Ramos (cell line): ENCODE measurements around the gene CAMK1D.
"Not testable (repeated sequence)": the region's sequence is repeated elsewhere in the genome, so short reads cannot be mapped to it uniquely, and the experiment has no call there.

Experiments
- in situ Hi-C: fragments of 300-500 bp; cut with MboI; formaldehyde crosslinking; loops from one replicate; pipeline ENCODE4 v1.14.3; 2022; ENCODE audit warnings: low sequenced_read_pairs; ENCODE audit not compliant: unreplicated experiment

CAMK1D gene

DNA sequence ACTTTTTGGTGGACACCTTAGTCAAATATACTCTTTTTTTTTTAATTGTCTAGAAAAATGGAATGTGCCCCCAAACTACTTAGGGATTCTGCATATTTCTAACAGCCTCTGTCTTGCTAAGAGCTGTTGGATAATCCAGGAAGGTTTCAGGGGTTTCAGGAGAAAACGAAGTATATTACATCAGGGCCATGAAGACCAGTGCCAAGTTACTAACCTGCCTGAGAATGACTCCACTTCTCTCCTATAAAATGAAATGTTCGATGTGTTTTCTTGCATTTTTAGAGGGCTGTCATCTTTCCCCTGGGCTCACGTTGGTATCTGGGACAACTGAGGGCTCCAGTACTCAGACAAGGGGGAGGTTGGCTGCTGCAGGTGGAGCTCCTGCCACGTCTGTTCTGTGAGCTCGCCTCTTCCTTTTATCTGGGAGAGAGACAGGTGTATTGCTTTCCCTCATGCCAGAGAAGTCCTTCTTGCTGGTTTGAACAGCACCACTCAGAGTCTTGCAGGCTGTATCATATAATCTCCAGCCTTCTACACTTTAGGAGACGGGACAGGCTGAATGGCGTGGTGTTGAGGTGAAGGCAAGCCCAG lies 71.3 kb downstream of the CAMK1D start:
- in situ Hi-C loops: no loop called here

DNA sequence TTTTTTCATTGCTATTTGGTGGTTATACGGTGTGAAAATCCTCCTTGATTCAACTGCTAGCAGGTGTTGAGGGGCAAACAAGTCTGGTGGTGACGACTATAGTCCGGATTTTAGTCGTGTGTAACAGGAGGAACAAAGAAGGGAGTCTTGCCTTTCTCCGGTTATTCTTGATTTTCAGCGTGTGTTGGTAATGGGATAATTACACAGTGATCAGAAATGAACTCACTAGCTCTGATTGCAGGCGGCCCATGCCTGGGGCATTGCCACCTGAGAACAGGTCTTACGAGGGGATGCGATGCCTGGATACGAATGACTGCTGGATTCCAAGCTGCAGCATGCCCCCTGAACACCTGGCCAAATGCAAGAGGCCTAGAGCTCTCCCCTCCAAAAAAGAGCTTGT lies 72.8 kb downstream of the CAMK1D start:
- in situ Hi-C loops: no loop called here

DNA sequence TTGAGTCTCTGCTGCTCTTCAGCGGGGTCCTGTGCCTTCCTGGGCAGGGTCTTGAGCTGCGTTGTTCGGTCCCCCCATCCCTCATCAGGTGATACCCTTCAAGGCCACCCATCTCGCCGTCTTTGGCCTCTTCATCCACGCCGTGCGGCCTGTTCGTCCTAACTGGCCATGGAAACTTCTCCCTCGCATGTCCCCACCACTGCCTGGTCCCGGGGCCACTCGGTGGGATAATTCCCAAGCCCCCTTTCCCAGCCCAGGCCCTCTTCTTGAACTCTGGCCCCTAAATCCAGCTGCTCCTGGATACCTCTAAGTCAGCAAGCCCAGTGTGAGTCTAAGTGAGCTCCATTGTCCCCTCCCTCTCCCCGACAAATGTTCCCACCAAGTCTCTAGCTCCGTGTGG lies 74.5 kb downstream of the CAMK1D start:
- in situ Hi-C loops: no loop called here

DNA sequence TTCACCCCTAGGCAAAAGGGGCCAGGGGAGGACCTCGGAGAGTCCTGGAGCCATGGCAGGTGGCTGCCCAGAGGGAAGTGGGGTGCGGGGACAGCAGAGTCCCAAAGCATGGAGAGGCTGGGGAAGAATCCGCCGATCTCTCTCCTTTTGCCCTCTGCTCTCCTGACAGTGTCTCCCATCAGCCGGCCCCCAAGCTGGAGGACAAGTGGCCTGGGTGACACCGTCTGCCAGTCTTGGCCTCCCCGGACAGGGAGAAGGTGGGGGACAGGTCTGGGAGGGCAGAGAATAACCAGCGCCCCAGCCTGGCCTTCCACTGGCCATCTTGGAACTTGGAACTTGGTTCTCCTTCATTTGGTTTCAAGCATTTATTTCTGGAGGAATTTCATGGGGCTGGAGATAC lies 77.9 kb downstream of the CAMK1D start:
- in situ Hi-C loops: no loop called here

DNA sequence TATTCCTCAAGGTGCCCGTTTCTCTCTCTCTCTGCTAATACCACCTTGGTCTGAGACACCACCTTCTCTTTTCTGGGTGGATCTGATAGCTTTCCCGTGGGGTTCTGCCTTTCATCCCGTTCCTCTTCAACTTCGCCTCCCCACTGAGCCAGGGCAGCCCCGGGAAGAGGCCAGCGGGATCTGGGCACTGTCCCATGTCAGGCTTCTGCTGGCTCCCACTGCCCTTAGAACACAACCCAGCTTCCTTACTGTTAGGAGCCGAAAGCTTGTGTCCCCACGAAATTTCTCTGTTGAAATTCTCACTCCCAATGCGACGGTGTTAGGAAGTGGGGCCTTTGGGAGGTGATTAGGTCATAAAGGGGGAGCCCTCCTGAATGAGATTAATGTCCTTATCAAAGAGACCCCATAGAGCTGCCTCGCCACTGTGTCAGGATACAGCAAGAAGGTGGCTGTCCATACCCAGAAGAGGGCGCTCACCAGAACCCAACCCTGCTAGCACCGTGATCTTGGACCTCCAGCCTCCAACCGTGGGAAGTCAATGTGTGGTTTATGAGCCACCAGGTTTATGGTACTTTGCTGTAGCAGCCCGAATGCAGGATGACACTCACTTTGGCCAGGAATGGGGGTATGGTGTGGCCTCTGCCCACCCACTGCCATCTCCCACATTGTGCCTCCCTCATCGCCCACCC lies 79.2 kb downstream of the CAMK1D start:
- in situ Hi-C loops: no loop called here

DNA sequence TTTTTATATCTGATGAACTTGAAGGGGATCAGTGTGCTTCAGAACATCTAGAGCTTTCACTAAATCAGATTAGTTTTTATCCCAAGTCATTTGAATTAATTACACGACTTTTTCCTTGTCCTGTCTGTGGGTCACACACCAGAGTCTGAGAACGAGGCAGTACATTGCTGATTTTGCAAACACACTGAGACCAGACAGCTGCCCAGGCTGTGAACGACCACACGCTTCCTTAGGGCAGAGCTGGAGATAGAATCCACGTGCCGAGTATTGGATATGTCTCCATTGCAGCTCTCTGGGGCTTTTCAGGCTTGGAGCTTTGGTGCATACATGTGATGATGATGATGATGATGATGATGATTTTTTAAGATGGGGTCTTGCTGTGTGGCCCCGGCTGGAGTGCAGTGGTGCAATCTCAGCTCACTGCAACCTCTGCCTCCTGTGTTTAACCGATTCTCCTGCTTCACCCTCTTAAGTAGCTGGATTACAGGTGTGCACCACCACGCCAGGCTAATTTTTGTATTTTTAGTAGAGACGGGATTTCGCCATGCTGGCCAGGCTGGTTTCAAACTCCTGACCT lies 81.1 kb downstream of the CAMK1D start:
- in situ Hi-C loops: no loop called here

DNA sequence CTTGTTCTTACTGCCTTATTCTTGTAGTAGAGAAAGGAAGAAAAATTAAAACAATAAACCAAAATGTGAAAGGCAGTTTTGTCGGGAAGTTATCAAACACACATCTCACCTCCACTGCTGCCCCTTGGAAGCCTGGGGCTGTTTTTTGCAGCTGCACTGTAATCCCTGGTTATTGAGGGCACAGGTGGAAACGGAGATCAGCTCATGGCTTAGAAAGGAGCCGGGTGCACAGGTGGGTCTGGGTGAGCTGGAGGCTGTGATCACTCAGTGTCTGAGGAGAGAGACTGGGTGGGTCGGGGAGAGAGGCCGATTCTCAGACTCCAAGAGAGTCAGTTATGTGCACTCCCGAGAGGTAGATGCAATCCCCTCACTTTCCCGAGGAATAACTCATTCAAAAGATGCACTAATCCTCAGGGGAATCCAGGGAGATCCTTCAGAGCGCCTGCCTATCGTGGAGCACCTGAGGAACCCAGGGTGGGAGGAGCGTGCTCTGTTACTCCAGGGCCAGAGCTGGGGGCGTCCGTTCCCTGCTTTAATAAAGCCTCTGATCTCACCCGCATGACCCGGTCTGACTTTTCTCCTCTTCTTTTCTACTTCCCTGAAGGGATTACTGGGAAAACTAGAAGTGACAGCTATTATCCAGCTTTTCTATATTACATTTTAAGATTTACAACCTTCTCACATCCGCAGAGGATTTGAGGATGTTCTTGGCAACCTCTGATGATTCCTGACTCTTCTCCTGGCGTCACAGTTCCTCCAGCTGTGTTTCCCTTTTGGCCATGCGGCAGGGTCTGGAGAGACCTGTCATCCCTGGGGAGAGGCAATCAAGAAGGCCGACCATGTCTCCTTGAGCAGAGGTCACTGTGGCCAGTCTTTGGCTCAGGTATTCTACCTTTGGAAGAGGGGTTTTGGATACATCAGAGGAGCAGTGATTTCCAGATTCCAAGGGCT lies 82.1 kb downstream of the CAMK1D start:
- in situ Hi-C loops: no loop called here

DNA sequence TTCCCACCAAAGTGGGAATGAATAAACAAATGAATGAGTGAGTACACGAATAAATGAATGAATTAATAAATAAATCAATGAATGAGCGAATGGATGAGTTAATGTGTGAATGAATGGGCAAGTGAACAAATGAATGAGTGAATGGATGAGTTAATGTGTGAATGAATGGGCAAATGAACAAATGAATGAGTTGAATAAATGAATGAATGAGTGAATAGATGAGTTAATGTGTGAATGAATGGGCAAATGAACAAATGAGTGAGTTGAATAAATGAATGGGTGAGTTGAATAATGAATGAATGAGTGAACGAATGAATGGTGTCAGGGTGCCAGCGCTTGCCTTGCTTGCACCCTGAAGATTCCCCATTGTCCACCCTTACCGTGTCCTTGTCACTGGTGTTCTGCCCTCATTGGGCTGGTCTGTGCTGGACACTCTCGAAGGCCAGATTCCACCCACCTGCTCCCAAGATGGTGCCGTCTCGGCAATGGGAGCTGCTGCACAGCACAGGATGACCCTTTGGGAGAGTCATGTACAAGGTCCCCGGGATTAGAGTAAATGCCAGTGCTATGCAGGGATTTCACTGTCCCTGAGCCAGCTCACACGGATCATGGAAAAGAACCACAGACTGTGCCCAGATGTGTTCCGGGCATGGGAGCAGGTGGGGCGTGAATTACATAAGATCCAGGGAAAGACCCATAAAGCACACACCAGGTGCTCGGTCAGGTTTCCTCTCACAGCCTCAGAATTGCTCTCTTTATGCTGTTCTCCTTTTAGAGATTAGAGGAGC lies 83.2 kb downstream of the CAMK1D start:
- in situ Hi-C loops: no loop called here

DNA sequence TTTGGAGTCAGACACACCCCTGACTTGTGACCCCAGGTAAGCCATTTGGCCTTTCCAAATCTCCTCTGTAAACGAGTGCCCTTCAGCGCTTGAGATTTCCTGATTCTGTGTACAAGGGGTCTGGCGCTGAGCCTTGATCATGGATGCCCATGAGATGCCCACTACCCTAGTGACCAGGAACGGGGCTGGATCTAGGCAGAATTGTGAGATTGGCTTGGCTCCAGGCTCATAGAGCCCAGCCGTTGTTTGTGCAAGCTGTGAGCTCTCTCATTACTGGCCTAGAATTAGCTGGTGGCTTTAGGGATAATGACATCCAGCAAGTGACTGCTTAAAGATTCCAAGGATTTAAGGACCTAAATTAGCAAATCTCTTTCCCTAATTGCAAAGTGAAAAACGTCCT lies 84.9 kb downstream of the CAMK1D start:
- in situ Hi-C loops: no loop called here

DNA sequence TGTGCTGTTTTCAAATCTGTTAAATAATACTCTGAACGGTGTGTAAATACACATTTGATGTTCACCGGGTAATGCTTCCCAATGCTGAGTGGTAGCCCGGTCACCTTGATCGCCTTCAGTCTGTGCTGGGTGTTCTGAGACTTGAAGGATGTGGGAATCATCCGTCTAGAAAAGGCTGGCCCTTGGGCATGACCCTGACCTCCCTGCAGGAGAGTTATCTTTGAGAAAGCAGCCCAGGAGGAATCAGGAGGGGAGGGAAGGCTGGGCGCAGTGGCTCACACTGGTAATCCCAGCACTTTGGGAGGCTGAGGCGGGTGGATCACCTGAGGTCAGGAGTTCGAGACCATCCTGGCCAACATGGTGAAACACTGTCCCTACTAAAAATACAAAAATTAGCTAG lies 85.3 kb downstream of the CAMK1D start:
- in situ Hi-C loops: not testable (repeated sequence)

DNA sequence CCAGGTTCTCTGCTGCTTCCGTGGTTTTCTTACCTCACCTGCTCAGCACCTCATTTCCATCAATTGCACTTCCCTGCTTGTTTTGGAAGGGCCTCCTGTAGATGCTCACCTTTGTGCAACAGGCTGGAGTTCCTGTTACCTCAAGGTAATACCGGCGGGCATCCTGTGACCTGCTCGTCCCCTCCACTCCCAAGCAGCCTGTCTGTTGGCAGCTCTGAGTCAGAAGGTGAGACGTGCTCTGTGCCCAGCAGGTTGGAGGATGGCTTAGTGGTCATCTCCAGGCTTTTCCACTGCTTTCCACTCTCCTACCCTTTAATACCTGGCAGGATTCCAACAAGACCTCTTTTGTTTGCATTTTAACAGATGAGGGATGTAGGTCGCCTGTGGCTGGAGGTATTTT lies 86.0 kb downstream of the CAMK1D start:
- in situ Hi-C loops: no loop called here

DNA sequence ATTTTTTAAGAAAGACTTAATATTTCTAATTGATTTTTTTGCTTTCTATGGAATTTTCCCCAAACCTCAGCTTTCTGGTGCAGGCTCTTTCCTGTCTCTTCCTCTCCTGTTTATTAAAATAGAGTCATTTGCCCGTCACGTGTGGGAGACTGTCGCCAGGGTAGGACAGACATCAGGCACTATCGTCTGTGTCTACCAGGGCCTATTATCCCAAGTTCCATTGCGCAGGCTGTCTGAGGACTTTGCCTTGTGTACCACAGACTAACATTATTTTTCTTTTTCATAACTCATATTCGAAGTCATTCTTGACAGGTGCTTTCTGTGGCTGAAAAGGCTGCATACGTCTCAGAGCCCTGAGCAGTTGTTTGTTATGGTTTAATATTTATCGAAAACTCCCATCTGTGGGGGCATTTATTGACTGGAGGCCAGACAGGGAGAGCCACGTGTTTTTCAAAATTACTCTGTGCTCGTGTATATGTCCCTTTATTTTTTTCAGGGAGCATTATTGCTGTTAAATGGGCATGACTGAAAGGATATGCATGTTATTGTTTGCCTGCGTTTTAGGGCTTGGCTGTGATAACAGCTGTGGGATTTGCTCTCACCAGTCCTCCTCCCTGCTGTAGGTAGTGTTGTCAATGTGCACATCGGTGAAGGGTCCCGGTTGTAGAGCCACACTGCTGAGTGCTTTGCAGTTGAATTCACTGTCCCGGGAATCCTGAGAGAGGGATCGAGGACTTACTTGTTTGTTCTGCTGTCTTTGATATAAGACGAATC lies 89.8 kb downstream of the CAMK1D start:
- in situ Hi-C loops: no loop called here

DNA sequence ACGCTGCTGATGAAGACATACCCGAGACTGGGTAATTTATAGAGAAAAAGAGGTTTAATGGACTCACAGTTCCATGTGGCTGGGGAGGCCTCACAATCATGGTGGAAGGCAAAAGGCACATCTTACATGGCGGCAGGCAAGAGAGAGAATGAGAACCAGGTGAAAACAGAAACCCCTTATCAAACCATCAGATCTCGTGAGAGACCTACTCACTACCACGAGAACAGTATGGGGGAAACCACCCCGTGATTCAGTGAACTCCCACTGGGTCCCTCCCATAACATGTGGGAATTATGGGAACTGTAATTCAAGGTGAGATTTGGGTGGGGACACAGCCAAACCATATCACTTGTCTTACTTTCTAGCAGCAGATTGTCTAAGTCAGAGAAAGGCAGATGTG lies 90.4 kb downstream of the CAMK1D start:
- in situ Hi-C loops: not testable (repeated sequence)

DNA sequence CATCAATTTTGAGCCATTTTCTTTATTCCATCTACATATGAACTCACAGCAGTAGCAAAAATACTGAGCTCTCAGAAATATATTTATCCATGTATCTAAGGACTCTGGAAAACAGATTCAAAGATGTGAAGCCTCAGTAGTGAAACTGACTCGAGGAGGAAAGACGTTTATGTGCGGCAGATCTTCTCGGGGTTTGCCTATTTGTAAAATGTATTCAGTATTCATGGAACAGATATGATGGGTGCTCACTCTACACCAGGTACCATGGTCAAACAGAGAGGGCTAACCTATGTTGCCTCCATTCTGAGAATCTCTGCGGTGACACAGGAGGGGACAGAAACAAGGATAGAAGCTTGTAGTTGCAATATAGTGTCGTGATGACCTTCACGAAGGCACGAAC lies 93.7 kb downstream of the CAMK1D start:
- in situ Hi-C loops: no loop called here

DNA sequence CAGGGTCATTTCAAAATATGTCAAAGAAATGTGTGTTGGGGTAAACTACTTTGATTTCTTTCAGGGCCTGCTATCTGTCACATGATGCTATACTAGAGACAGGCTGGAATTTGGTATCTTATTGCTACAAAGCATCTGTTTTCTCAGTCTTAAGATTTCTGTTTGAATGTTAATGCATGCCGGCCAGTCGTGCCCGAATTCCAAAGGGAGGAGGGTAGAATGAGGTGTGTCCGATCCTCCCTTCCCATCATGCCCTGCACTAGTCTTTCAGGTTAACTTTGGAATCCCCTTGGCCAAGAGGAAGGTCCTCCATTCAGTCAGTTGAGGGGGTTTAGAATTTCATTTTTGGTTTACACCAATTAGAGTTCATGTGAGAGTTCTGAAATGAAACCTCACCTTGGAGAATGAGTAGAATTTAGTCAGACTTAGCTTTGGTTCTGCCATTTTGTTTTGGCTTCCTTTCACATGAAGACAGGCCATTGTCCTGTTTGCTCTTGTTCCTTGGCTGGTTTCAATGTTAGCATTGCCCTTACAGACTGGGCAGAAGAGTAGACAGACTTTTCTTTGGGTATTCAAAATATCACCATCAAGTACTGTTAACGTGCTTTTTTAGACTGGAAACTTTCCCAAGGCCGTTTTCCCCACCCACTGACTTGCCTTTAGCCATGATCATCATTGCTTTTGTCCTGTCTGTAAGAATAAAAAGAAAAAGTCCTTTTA lies 95.8 kb downstream of the CAMK1D start:
- in situ Hi-C loops: no loop called here

DNA sequence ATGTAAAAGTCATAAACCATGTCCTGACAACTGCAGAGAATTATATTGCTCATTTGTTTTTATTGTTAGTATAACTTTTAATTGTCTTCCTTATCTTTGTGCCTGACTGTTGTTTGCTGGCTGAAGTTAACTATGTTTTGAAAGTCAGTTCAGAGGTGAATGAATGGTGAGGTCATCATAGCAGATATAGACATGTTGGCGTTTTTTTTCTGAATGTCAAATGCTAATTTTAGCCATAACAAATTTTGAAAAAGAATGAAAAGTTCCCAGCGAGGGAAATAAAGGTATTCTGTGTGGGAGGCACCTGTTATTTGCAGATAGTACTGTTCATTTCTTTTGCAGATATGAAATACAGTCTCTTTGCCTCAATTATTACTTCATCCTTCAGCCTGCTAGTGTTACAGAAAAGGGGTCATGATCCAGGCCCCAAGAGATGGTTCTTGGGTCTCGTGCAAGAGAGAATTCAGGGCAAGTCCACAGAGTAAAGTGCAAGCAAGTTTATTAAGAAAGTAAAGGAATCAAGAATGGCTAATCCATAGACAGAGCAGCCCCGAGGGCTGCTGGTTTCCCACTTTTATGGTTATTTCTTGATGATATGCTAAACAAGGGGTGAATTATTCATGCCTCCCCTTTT lies 96.5 kb downstream of the CAMK1D start:
- in situ Hi-C loops: no loop called here

DNA sequence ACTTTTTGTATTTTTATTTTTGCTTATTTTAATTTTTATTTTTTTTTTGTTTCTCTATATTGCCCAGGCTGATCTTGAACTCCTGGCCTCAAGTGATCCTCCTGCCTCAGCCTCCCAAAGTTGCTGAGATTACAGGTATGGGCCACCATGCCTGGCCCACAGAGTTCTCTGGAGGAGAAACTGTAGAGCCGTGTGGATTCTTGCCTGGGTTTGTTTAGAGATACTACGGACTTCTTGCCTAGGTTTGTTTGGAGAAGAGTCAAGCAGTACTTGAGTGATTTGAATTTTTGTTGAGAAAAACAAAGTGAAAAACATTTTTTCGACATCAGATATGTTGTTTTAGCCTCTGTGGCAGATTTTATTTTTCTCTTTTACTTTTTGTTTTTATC lies 99.0 kb downstream of the CAMK1D start:
- in situ Hi-C loops: no loop called here

DNA sequence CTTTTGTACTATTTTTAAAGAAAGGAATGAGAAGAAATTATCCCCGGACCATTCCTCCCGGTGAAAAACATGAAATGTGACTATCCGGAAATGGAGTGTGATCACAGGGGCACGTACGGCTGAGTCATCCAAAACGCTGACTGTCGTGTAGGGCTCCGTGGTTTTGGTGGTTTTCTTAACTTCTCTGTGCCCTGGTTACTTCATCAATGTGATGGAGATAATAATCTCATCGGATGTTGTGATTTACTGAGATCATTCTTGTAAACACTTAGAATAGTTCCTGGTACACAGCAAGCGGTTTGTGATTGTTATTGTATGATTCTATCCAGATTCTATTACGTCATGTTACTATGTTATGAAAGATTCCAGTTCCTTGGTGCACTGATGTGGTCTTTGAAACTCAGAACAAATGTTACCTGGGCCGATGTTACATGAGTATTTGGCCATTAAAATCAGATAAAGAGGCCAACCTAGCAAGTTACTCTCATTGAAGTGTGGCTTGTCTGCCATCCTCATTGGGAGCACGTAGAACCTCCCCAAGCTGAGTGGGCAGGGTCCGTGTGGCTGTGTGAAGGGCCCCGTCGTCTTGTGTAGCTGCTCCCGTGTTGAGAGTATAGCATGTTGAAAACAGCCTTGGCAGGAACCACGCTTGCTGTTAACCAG lies 99.5 kb downstream of the CAMK1D start:
- in situ Hi-C loops: no loop called here
